Tibial nerve (tissue), 4 donors: ENCODE measurements around the gene ANO4. TPM values are rescaled to one million over a fixed set of nuclear protein-coding genes. Genes with fewer than 3 reads are reported as not detected.

Experiments
- DNase-seq, 2 donors: peaks; one replicate each; pipeline ENCODE4 v3.0.0-alpha.2; 2019; ENCODE audit warnings: low spot score in 2 of 2
- H3K27ac ChIP-seq, 4 donors: fragments of 200-600 bp; sonication (generic) in 3 of 4; one replicate each; pipeline ENCODE4 v1.5.1; 2017 to 2019; ENCODE audit warnings: mild to moderate bottlenecking in 1 of 4
- H3K27me3 ChIP-seq, 2 donors: fragments of 200-600 bp; sonication (generic) in 1 of 2; one replicate each; pipeline versions ENCODE4 v1.5.1 to v1.6.0; 2017 to 2019
- H3K36me3 ChIP-seq, 3 donors: fragments of 200-600 bp; sonication (generic); one replicate each; pipeline ENCODE4 v1.5.1; 2018 to 2019
- H3K4me1 ChIP-seq, 4 donors: fragments of 200-600 bp; sonication (generic) in 3 of 4; one replicate each; pipeline ENCODE4 v1.5.1; 2017 to 2019
- H3K4me3 ChIP-seq, 4 donors: fragments of 200-600 bp; sonication (generic) in 3 of 4; one replicate each; pipeline ENCODE4 v1.5.1; 2017 to 2019; ENCODE audit warnings: mild to moderate bottlenecking in 1 of 4, moderate library complexity in 1 of 4
- H3K9me3 ChIP-seq, 4 donors: fragments of 200-600 bp; sonication (generic) in 3 of 4; one replicate each; pipeline ENCODE4 v1.5.1; 2017 to 2019
- CTCF ChIP-seq, 5 experiments: fragments of 200-600 bp in 3 of 5; fragments of 450-650 bp in 2 of 5; sonication (generic) in 3 of 5; IDR thresholded peaks; one replicate each; pipeline ENCODE4 v1.5.1; 2016 to 2019; ENCODE audit warnings: antibody characterized with exemption in 5 of 5, mild to moderate bottlenecking in 3 of 5, moderate library complexity in 2 of 5
- EP300 ChIP-seq, 2 donors: sonication (generic); formaldehyde crosslinking; IDR thresholded peaks; one replicate each; pipeline ENCODE4 v1.6.1; 2017; ENCODE audit warnings: antibody characterized with exemption in 2 of 2, mild to moderate bottlenecking in 1 of 2
- POLR2A ChIP-seq, 2 donors: fragments of 450-650 bp; IDR thresholded peaks; one replicate each; pipeline ENCODE4 v1.6.1; 2017; ENCODE audit warnings: antibody characterized with exemption in 2 of 2, mild to moderate bottlenecking in 2 of 2, moderate library complexity in 2 of 2
- WGBS, 2 donors: methylation state at CpG; one replicate each; pipeline ENCODE4 v1.1.5; 2018; 5-methylcytosine and 5-hydroxymethylcytosine counted together
- total RNA-seq, 4 donors: library from RNA; depleted of rRNA; stranded (reverse); fragments of >200 nt; gene quantifications; one replicate each; pipeline ENCODE4 v1.1.0, GENCODE V29; 2016

Gene ANO4
- total RNA-seq, 4 donors from 2014 or later: 0.63 to 3.9 (median 1.3) TPM; not detected in 1

GRCh38 chr12:100954118-100954517 lies 159.5 kb downstream of the ANO4 start:
- Histone ChIP-seq H3K4me1 (no peaks in the 10 kb centered on the region), H3K9me3 (no peaks in the 10 kb centered on the region), H3K27me3 (no peaks in the 10 kb centered on the region), H3K36me3 (no peaks in the 10 kb centered on the region), H3K4me3 (no peak overlapping the region), H3K27ac (no peak overlapping the region)
- TF ChIP-seq POLR2A (IDR thresholded peaks at IDR 0.05): no peak
- no peak for TF ChIP-seq EP300 (IDR thresholded peaks at IDR 0.05)
- TF ChIP-seq CTCF (IDR thresholded peaks at IDR 0.05): no peak
- WGBS, 2 donors: 92 to 96% methylated on average over 3 of the region's 3 CpGs
- DNase-seq: no peak

- H3K27ac ChIP-seq: no peak overlapping the region
- WGBS, 2 donors: 68 to 70% methylated on average over 4 of the region's 4 CpGs
- H3K36me3 ChIP-seq: no peaks in the 10 kb centered on the region
- DNase-seq: no peak
- TF ChIP-seq POLR2A (IDR thresholded peaks at IDR 0.05) (no peak), EP300 (IDR thresholded peaks at IDR 0.05) (no peak), CTCF (IDR thresholded peaks at IDR 0.05) (no peak)
- no peaks in the 10 kb centered on the region for H3K27me3 ChIP-seq
- H3K4me1 ChIP-seq: no peaks in the 10 kb centered on the region
- no peak overlapping the region for H3K4me3 ChIP-seq
- no peaks in the 10 kb centered on the region for H3K9me3 ChIP-seq
Measured at GRCh38 chr12:100955139-100955538, 160.6 kb downstream of the ANO4 start.

- Histone ChIP-seq H3K27ac (no peak overlapping the region), H3K4me1 (no peaks in the 10 kb centered on the region), H3K4me3 (no peak overlapping the region), H3K36me3 (no peaks in the 10 kb centered on the region), H3K27me3 (no peaks in the 10 kb centered on the region), H3K9me3 (no peaks in the 10 kb centered on the region)
- no peak for DNase-seq
- no peak for TF ChIP-seq EP300 (IDR thresholded peaks at IDR 0.05)
- 83 to 86% methylated on average over 5 of the region's 5 CpGs for WGBS, 2 donors
Measured at GRCh38 chr12:100956311-100956852, 161.8 kb downstream of the ANO4 start.

- TF ChIP-seq POLR2A (IDR thresholded peaks at IDR 0.05): no peak
- TF ChIP-seq CTCF (IDR thresholded peaks at IDR 0.05): no peak
- no peak for TF ChIP-seq EP300 (IDR thresholded peaks at IDR 0.05)
- Histone ChIP-seq H3K27me3 (no peaks in the 10 kb centered on the region), H3K4me1 (no peaks in the 10 kb centered on the region), H3K27ac (no peak overlapping the region), H3K9me3 (no peaks in the 10 kb centered on the region), H3K4me3 (no peak overlapping the region), H3K36me3 (no peaks in the 10 kb centered on the region)
- no peak for DNase-seq
- WGBS, 2 donors: 47 to 58% methylated on average over 1 of the region's 1 CpG
Measured at GRCh38 chr12:100959481-100959880, 164.9 kb downstream of the ANO4 start.

GRCh38 chr12:100962086-100962712 lies 167.6 kb downstream of the ANO4 start:
- Histone ChIP-seq H3K27me3 (no peaks in the 10 kb centered on the region), H3K4me3 (no peak overlapping the region), H3K36me3 (no peaks in the 10 kb centered on the region), H3K4me1 (no peaks in the 10 kb centered on the region), H3K27ac (no peak overlapping the region), H3K9me3 (no peaks in the 10 kb centered on the region)
- TF ChIP-seq POLR2A (IDR thresholded peaks at IDR 0.05) (no peak), EP300 (IDR thresholded peaks at IDR 0.05) (no peak), CTCF (IDR thresholded peaks at IDR 0.05) (no peak)
- no peak for DNase-seq
- 90 to 92% methylated on average over 5 of the region's 5 CpGs for WGBS, 2 donors
